HG03460 (cell line): ENCODE measurements around the gene MICAL3.
"Not testable (repeated sequence)": the region's sequence is repeated elsewhere in the genome, so short reads cannot be mapped to it uniquely, and the experiment has no call there.

ENCODE experiments used
- ATAC-seq: cut with Tn5 transposase; IDR thresholded peaks from one replicate; pipeline ENCODE4 v1.9.1; 2021; ENCODE audit not compliant: unreplicated experiment

Gene MICAL3

GRCh38 chr22:17772249-17772957, 252.0 kb downstream of the MICAL3 start:
- ATAC-seq = no peak

DNA sequence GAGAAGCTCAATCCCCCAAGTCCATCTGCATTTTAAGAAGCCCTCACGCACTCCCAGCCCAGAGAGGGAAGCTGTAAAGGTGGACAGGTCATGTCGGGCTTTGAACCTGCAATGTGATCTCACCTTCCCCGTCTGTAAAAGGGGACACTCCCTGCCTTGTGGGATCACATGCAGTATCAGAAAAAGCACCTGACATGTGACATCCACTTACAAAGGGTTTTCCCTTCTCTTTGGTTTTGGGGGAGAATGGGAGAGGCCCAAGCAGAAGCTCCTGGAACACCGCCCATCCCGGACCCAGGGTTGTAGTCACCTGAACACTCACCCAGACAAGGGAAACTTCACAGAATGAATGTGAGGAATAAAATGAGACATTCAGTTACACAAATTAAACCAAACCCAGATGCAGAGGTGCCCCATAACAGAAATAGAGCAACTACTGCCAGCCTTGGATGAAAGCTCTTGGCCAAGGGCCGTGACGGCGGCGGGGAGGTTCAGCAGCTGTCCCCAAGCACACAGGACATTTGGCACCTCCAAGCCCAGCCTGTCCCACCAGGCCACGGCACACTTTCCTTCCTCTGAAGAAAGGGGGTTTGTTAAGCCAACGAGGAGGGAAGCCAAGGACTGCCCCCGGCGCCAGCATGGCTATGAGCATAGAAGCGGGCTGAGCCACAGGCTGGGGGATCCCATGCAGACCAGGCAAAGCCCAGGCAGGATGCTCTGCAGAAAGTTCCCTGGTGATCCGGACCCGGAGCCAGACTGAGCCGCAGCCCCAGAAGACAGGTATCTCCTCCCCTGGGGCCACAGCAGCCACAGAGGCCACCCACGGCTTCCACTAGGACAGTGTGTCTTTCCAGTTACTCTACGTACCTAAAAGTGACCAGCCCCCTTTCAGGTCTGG, 253.9 kb downstream of the MICAL3 start:
- ATAC-seq = no peak

DNA sequence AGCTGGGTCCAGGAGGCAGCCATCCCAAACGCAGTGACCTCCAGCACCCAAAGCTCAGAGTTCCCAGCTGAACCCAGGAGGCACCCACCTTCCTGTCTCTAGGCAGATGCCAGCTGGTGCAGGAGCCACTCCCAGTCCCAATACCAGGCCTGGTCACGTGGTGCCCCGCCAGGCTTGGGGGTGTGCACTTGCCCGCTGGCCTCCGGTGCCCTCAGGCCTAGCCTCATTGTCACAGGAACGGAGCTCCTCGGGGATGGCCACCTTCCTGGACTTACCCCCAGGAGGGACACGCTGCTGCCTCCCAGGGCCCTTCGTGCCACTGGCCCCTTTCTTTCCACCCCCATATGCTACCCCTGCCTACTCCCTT, 254.7 kb downstream of the MICAL3 start:
- ATAC-seq = no peak

DNA sequence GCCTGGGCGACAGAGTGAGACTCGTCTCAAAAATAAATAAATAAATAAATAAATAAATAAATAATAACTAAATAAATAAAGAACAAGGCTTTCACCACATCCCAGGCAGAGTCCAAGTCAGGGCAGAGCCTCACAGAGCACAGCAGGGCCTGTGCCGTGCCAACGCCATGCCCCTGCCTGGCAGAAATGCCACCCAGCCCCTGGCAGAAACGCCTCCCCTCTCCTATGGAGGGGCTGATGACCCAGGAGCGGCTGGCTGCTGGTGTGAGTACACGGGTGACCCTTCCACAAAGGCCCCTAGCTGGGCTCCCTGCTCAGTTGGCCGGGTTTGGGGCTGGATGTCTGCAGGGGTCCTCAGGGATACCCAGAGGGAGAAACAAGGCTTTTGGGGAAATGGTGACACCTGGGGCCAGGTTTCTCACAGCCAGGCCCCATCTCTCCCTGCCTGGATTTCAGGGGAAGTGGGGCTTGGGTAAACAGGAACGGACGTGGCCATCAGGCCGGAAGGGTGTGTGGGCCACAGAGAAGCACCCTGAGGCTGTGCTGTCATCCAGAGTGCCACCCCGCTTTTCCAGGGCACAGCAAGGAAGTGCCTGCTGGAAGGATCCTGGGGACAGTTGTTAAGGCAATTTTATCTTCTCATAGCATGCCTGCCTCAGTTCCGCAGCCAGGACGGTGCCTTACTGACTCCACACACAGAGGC, 255.2 kb downstream of the MICAL3 start:
- ATAC-seq = no peak

- ATAC-seq = peak; percentile 69
Measured at GRCh38 chr22:17767233-17768065, 256.9 kb downstream of the MICAL3 start.

GRCh38 chr22:17764852-17765251, 259.5 kb downstream of the MICAL3 start:
- not testable (repeated sequence) for ATAC-seq

DNA sequence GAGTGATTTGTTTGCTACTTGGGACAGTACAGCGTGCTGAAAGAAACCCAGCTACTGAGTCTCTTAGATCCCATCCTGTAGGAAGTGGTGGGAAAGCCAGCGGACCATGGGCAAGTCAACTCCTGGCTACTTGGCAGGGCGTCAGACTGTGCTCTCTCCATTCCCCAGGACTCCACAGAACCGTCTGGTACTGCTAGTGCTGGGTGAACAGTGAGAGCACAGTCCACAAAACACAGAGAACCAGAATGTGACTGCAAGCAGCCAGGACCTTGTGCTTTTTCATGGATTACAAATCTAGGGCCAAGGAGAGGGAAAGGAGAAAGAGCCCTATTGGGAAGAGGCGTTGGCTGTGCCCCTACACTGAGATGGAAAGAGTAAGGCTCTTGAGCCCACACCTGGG, 260.3 kb downstream of the MICAL3 start:
- no peak for ATAC-seq

GRCh38 chr22:17763442-17763841, 260.9 kb downstream of the MICAL3 start:
- ATAC-seq = not testable (repeated sequence)

GRCh38 chr22:17761138-17761488, 263.2 kb downstream of the MICAL3 start:
- ATAC-seq = no peak

DNA sequence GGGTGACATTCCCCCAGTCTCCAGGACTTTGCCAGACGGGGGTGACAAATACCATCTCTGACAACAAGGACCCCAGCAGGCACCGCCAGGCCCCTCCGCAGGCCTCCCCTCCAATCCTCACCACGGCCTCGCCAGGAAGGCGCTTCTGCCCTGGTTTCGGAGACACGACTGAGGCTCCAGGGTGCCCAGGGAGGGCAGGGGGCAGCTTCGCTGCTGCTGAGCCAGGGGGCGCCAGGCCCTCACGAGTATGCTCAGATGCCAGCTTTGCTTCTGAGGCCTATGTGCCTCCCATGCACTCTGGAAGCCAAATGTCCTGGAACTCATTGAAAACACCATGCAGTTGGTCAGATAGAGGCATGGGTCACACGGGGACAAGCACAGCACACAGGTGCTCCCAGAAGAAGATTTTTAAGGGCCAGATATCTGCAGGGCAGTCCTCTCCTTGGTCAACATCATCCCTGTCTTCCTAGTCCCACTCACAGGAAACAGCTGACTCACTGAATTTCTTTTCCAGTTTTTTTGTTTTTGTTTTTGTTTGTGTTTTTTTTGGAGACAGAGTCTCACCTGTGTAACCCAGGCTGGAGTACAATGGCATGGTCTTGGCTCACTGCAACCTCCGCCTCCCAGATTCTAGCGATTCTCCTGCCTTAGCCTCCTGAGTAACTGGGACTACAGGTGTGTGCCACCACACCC, 270.0 kb downstream of the MICAL3 start:
- ATAC-seq = no peak

- no peak for ATAC-seq
Measured at GRCh38 chr22:17753401-17753989, 270.9 kb downstream of the MICAL3 start.

GRCh38 chr22:17751596-17751995, 272.8 kb downstream of the MICAL3 start:
- ATAC-seq = no peak

- ATAC-seq = no peak
Measured at GRCh38 chr22:17749605-17750395, 274.6 kb downstream of the MICAL3 start.

DNA sequence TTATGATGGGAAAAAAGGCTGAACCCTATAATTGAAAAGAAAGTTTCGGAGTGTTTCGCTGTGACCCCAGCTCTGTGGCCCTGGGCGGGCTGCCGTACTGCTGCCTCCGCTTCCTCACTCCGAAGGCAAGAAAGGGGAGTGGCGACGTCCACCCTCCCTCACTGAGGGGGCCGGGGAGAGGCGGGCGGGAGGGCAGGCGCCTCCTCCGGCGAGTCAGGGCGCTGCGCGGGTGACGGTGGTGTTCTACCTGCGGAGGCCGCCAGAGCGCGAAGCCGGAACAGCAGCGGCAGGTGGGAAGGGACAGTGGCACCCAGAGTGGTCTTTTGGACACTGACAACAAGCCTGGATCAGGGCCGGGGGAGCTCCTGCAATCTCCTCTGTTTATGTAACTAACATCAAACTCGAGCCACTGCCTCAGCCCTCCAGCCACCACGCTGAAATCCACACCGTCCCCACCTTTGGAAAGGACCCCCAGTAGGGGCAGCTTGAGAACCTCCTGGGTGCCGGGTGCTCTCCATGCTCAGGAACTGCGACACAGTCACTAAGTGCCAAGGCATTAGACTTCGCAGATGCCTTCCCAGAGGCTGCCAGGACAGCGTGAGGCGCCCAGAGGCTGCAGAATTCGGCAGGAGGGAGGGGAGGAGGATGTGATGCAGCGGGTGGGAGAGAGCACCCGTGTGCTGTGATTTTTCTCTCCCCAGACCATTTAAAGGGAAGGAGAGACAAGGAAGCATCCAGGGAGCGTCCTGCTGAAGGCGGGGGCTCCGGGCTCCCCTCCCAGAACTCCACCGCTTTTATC, 275.6 kb downstream of the MICAL3 start:
- ATAC-seq = no peak

DNA sequence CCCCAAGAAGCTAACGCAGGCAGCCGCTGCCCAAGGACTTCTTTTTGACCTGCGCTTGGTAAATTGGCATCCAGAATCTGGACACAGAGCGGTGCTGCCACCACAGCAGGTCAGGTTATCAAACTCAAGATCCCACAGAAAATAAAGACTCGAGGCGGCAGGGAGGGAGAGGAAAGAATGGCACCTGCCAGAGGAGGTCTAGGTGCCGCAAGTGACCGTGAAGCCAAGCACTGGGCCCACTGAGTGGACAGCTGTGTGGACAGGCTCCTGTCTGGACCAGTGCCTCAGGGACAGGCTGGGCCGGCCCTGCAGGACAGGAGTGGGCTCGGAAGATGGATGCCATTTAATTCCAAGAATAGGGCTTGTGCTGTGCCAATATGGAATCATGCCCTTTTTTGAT, 277.4 kb downstream of the MICAL3 start:
- ATAC-seq = no peak

GRCh38 chr22:17744430-17744829, 279.9 kb downstream of the MICAL3 start:
- no peak for ATAC-seq

DNA sequence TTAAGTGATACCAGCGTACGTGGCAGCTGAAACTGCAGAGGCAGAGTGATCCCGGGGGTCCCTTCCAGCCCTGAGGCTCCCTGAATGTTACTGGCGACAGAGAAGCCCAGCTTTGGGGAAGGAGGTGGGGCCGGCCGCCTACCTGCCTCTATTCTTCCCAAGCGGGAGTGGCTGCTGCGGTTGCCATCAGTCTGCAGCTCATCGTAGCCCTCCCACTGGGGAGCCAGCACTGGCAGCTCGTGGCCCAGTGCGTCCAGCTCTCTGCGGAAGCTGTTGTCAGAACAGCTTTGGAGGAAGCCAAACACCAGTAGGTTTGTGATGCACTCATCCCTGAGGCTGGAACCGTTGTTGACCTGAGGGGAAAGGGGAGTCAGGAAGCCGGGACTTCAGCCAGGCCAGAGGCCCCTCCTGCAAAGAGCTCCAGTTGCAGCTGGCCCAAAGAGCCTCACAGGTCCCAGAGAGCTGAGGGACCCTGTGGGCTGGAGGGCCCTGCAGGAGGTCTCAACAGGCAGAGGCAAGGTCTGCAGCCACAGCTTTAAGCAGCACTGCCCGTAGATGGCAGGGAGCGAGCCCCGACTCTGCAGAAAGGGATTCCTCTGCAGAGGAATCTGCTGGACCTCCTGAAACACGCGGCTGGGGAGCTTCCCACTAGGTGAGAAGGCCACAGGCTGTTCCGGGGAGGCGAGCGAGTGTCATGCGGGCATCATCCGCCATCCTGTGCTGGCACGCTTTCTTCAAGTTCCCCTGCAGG, 280.5 kb downstream of the MICAL3 start:
- no peak for ATAC-seq

DNA sequence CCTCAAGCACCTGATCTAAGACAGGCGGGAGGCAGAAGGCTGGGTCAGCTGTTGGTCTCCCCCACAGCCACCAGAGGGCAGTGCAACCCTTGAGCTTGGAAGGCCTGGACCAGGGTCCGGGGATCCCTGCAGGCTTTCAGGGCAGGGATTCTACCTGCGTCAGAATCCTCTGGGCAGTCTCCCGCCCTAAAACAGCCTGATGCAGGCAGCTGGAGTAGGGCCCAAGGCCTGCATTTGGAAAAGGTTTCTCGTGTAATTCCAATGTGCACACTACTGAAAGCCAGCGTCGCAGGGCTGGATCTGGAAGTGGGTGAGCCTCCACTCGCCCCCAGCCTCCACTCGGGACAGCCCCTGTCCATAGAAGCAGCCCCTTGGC, 281.8 kb downstream of the MICAL3 start:
- ATAC-seq = no peak
